GM12878 (cell line): ENCODE measurements around the gene PMIS2. TPM values are rescaled to one million over a fixed set of nuclear protein-coding genes. Genes with fewer than 3 reads are reported as not detected.

ENCODE experiments used
- ATAC-seq: fragments of 200-7000 bp; cut with Tn5 transposase; 3 replicates; pipeline ENCODE4 v1.9.1; 2020; ENCODE audit warnings: mild to moderate bottlenecking, moderate library complexity
- BruUV-seq: library from RNA; stranded (reverse); fragments of 400-500 nt; replicated peaks from 2 replicates; lab custom pipeline; 2021; lab: Mats Ljungman, UMichigan
- CTCF ChIA-PET: fragments of 300-600 bp; sonication (Branson Sonifier 250); formaldehyde crosslinking; extraction: SDS; loops from one replicate; lab custom pipeline; 2021; ENCODE audit warnings: inconsistent platforms; lab: Yijun Ruan, JAX
- POLR2A ChIA-PET: fragments of 350-600 bp; formaldehyde crosslinking; extraction: SDS; loops from one replicate; lab custom pipeline; 2021; ENCODE audit warnings: inconsistent platforms; lab: Charles Lee
- RAD21 ChIA-PET: fragments of 300-600 bp; sonication (Branson Sonifier 250); formaldehyde crosslinking; loops from one replicate; lab custom pipeline; 2023; ENCODE audit warnings: antibody characterized with exemption; ENCODE audit not compliant: unreplicated experiment; lab: Charles Lee
- SMC1A ChIA-PET: fragments of 300-600 bp; sonication (Branson Sonifier 250); formaldehyde crosslinking; loops from one replicate; lab custom pipeline; 2023; ENCODE audit not compliant: unreplicated experiment, uncharacterized antibody; lab: Charles Lee
- DNase-seq: peaks from one replicate; pipeline ENCODE4 v3.0.0-alpha.2; 2011; ENCODE audit warnings: low read depth, low spot score
- FAIRE-seq: peaks from 3 replicates; lab custom pipeline; 2011; peaks lifted over from hg19 to GRCh38; lab: Jason Lieb, UNC
- H2AFZ ChIP-seq: 2 replicates; pipeline ENCODE4 v1.6.0; 2011; ENCODE audit warnings: low read depth, low read length, control low read depth; ENCODE audit not compliant: control insufficient read depth
- H3K27ac ChIP-seq: 2 replicates; pipeline ENCODE4 v1.5.1; 2011; ENCODE audit warnings: control low read depth; ENCODE audit not compliant: control insufficient read depth, insufficient read depth
- H3K27me3 ChIP-seq, 2 experiments: replicated peaks in 1 of 2; 2 replicates each; pipeline versions ENCODE4 v1.6.0 to v1.6.1; 2011; ENCODE audit warnings: low read length in 1 of 2; ENCODE audit not compliant: control insufficient read depth in 2 of 2, insufficient read depth in 2 of 2
- H3K36me3 ChIP-seq, 2 experiments: 2 replicates each; pipeline ENCODE4 v1.5.1; 2011; ENCODE audit warnings: low read length in 1 of 2; ENCODE audit not compliant: control insufficient read depth in 2 of 2, insufficient read depth in 2 of 2
- H3K4me1 ChIP-seq: 2 replicates; pipeline ENCODE4 v1.6.1; 2011; ENCODE audit warnings: mild to moderate bottlenecking, low read length, moderate library complexity, mixed read lengths; ENCODE audit not compliant: control insufficient read depth, insufficient read depth
- H3K4me2 ChIP-seq: 2 replicates; pipeline ENCODE4 v1.6.0; 2011; ENCODE audit warnings: control low read depth; ENCODE audit not compliant: control insufficient read depth, insufficient read depth
- H3K4me3 ChIP-seq: fragments of 200-600 bp; sonication (generic); 2 replicates; pipeline ENCODE4 v1.5.1; 2016
- H3K79me2 ChIP-seq: 2 replicates; pipeline ENCODE4 v1.6.0; 2011; ENCODE audit warnings: low read length; ENCODE audit not compliant: control insufficient read depth, insufficient read depth
- H3K9ac ChIP-seq: 2 replicates; pipeline ENCODE4 v1.8.0; 2011; ENCODE audit warnings: low read length, control low read depth, mixed read lengths; ENCODE audit not compliant: control insufficient read depth, insufficient read depth
- H3K9me3 ChIP-seq: replicated peaks from 3 replicates; pipeline ENCODE4 v1.5.1; 2011; ENCODE audit warnings: mild to moderate bottlenecking, low read length; ENCODE audit not compliant: control insufficient read depth, insufficient read depth
- H4K20me1 ChIP-seq: 2 replicates; pipeline ENCODE4 v1.6.0; 2011; ENCODE audit not compliant: control insufficient read depth, insufficient read depth
- BCL11A ChIP-seq: IDR thresholded peaks from 2 replicates; pipeline ENCODE4 v1.6.1; 2011; ENCODE audit warnings: low read depth, low read length
- BRCA1 ChIP-seq: IDR thresholded peaks from 2 replicates; pipeline ENCODE4 v1.6.1; 2011; ENCODE audit warnings: low read depth, low read length, improper control_type of control experiment
- HDAC6 ChIP-seq: fragments of 200-600 bp; sonication (generic); IDR thresholded peaks from one replicate; pipeline ENCODE4 v1.8.0; 2017; ENCODE audit warnings: antibody characterized with exemption; ENCODE audit not compliant: unreplicated experiment
- HSF1 ChIP-seq: fragments of 150-350 bp; IDR thresholded peaks from 2 replicates; pipeline ENCODE4 v1.6.1; 2014; ENCODE audit warnings: mild to moderate bottlenecking, low read depth, low read length
- KAT2A ChIP-seq: conservative IDR thresholded peaks from 2 replicates; pipeline ENCODE4 v1.6.1; 2011; ENCODE audit warnings: low read depth, low read length; ENCODE audit not compliant: control insufficient read depth
- POLR2A ChIP-seq: IDR thresholded peaks from 2 replicates; pipeline ENCODE4 v1.6.1; 2011; ENCODE audit warnings: low read depth, mild to moderate bottlenecking, low read length
- POU2F2 ChIP-seq: IDR thresholded peaks from 3 replicates; pipeline ENCODE4 v1.6.1; 2011; ENCODE audit warnings: low read depth, mild to moderate bottlenecking, low read length, borderline replicate concordance
- TCF7 ChIP-seq: IDR thresholded peaks from 2 replicates; pipeline ENCODE4 v1.6.1; 2014; ENCODE audit warnings: antibody characterized with exemption, borderline replicate concordance
- ZSCAN29 ChIP-seq: fragments of 450-650 bp; IDR thresholded peaks from 2 replicates; pipeline ENCODE4 v1.6.1; 2017; ENCODE audit warnings: mild to moderate bottlenecking, moderate library complexity
- WGBS: methylation state at CpG from one replicate; pipeline ENCODE4 v1.1.6; 2016; ENCODE audit warnings: low lambda C conversion rate; ENCODE audit not compliant: insufficient replicate concordance, insufficient coverage; ENCODE audit errors: missing lambda C conversion rate; 5-methylcytosine and 5-hydroxymethylcytosine counted together
- in situ Hi-C: fragments of 300-500 bp; cut with MboI; formaldehyde crosslinking; loops from 9 replicates; pipeline ENCODE4 v1.14.3; 2018; ENCODE audit warnings: mixed read lengths
- intact Hi-C: fragments of 100-400 bp; cut with micrococcal nuclease; formaldehyde crosslinking; loops from one replicate; pipeline ENCODE4 v1.14.2; 2022; ENCODE audit not compliant: unreplicated experiment
- polyA plus RNA-seq, 11 experiments: library from polyadenylated mRNA; depleted of rRNA in 4 of 11; unstranded in 6 of 11; stranded (reverse) in 5 of 11; fragments of >200 nt; fragmentation: Nextera tagmentation in 4 of 11; fragmentation: Illumina TruSeq in 1 of 11; extraction: Ambion mirVana in 4 of 11; extraction: Trizol in 1 of 11; gene quantifications; 1 replicate in 1 of 11; 2 replicates in 10 of 11; pipeline versions ENCODE4 v1.2.1 to v1.2.3, GENCODE V29; 2011 to 2016; ENCODE audit warnings: inconsistent platforms in 2 of 11, missing spikeins in 2 of 11, low read depth in 1 of 11
- total RNA-seq, 4 experiments: library from RNA; depleted of rRNA in 3 of 4; stranded (reverse); fragments of >200 nt in 3 of 4; fragmentation: Illumina TruSeq in 1 of 4; extraction: Trizol in 1 of 4; gene quantifications; 2 replicates each; pipeline versions ENCODE4 v1.2.1 to v1.2.3, GENCODE V29; 2013 to 2021
- TF ChIP-seq, protein P1 (sequence below): IDR thresholded peaks from 2 replicates; pipeline ENCODE4 v1.6.1; 2012; ENCODE audit warnings: improper control_type of control experiment, low read depth, low read length; ENCODE audit not compliant: insufficient replicate concordance
- TF ChIP-seq, protein P2 (sequence below): fragments of 450-650 bp; IDR thresholded peaks from 2 replicates; pipeline ENCODE4 v1.6.1; 2017; ENCODE audit warnings: mild to moderate bottlenecking
- TF ChIP-seq, protein P3 (sequence below): fragments of 450-650 bp; formaldehyde crosslinking; IDR thresholded peaks from 2 replicates; pipeline ENCODE4 v1.5.0; 2022; ENCODE audit warnings: mild to moderate bottlenecking, missing genetic modification characterization

Gene PMIS2
- total and polyA plus RNA-seq, 10 of the 15 experiments (the other 5 are each of a cell fraction or from before 2014, with no cell fraction given), result not detected

DNA sequence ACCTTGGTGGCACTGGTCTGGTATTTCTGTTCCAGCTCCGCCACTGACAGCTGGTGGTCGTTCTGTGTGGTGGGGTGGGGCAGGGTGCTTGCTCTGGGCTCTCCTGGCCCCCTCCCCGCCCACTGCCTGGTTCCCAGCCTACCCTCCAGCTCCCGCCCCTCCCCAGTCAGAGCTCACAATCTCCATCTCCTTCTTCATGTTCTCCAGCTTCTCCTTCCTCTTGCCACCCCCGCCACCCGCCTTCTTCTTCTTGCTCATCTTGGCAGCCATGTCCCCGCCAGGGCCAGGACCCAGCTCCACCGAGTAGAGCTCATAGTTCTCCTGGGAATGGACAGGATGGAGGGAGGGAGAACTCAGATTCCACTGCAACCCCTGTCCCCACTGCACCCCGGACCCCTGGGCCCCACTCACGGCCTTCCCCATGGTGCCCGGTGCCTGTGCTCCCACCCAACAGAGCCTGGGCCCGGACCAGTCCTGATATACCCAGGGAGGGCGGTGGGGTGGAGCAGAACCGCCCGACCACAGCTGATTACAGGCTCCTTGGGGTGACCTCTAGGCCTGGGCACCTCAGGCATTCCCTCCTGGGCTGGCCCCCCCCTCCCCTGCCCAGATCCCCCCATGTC is 22.7 kb upstream of the PMIS2 start, which contains the start of gene ATP4A:
Gene ATP4A, minus strand, starts transcription at position 452 of the 623 bp plus-strand sequence. Its CDS starts 29 bp downstream, at position 423.
- Histone ChIP-seq H3K4me1 (peaks cover 26% of the 10 kb centered on the region), H3K9ac (no peak within 1 kb of the TSS), H3K9me3 (no peaks in the 10 kb centered on the region), H3K36me3 (no peaks in the 10 kb centered on the region), H3K4me2 (no peak within 1 kb of the TSS), H3K27me3 (no peaks in the 10 kb centered on the region), H3K27ac (no peak within 1 kb of the TSS), H4K20me1 (no peaks in the 10 kb centered on the region), H2AFZ (no peak within 1 kb of the TSS), H3K4me3 (no peak within 1 kb of the TSS), H3K79me2 (no peaks in the 10 kb centered on the region)
- ATAC-seq (no peak), FAIRE-seq (no peak), DNase-seq (no peak)
- in situ Hi-C loops, result no loop called here
- intact Hi-C loops, result no loop called here
- WGBS, result 3% methylated on average over 6 of the region's 15 CpGs
- BruUV-seq, result no TSS peak
- ChIA-PET POLR2A (interaction anchor here (0.6 kb wide), 2 partner anchors 8 to 29 kb away, joined by 3 to 10 read pairs; no protein-coding TSS in a partner anchor), RAD21 (no interaction called here), SMC1A (no interaction called here), CTCF (interaction anchor here (0.6 kb wide), 1 partner anchor 17 kb away, joined by 3 read pairs; no protein-coding TSS in a partner anchor)
- TF ChIP-seq, protein P1, sequence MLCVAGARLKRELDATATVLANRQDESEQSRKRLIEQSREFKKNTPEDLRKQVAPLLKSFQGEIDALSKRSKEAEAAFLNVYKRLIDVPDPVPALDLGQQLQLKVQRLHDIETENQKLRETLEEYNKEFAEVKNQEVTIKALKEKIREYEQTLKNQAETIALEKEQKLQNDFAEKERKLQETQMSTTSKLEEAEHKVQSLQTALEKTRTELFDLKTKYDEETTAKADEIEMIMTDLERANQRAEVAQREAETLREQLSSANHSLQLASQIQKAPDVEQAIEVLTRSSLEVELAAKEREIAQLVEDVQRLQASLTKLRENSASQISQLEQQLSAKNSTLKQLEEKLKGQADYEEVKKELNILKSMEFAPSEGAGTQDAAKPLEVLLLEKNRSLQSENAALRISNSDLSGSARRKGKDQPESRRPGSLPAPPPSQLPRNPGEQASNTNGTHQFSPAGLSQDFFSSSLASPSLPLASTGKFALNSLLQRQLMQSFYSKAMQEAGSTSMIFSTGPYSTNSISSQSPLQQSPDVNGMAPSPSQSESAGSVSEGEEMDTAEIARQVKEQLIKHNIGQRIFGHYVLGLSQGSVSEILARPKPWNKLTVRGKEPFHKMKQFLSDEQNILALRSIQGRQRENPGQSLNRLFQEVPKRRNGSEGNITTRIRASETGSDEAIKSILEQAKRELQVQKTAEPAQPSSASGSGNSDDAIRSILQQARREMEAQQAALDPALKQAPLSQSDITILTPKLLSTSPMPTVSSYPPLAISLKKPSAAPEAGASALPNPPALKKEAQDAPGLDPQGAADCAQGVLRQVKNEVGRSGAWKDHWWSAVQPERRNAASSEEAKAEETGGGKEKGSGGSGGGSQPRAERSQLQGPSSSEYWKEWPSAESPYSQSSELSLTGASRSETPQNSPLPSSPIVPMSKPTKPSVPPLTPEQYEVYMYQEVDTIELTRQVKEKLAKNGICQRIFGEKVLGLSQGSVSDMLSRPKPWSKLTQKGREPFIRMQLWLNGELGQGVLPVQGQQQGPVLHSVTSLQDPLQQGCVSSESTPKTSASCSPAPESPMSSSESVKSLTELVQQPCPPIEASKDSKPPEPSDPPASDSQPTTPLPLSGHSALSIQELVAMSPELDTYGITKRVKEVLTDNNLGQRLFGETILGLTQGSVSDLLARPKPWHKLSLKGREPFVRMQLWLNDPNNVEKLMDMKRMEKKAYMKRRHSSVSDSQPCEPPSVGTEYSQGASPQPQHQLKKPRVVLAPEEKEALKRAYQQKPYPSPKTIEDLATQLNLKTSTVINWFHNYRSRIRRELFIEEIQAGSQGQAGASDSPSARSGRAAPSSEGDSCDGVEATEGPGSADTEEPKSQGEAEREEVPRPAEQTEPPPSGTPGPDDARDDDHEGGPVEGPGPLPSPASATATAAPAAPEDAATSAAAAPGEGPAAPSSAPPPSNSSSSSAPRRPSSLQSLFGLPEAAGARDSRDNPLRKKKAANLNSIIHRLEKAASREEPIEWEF, result no peak
- TF ChIP-seq, protein P2, sequence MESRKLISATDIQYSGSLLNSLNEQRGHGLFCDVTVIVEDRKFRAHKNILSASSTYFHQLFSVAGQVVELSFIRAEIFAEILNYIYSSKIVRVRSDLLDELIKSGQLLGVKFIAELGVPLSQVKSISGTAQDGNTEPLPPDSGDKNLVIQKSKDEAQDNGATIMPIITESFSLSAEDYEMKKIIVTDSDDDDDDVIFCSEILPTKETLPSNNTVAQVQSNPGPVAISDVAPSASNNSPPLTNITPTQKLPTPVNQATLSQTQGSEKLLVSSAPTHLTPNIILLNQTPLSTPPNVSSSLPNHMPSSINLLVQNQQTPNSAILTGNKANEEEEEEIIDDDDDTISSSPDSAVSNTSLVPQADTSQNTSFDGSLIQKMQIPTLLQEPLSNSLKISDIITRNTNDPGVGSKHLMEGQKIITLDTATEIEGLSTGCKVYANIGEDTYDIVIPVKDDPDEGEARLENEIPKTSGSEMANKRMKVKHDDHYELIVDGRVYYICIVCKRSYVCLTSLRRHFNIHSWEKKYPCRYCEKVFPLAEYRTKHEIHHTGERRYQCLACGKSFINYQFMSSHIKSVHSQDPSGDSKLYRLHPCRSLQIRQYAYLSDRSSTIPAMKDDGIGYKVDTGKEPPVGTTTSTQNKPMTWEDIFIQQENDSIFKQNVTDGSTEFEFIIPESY, result no peak
- TF ChIP-seq BRCA1 (no peak), BCL11A (no peak), KAT2A (no peak), ZSCAN29 (no peak), HSF1 (no peak), TCF7 (no peak), POLR2A (no peak), POU2F2 (no peak), HDAC6 (no peak)
- TF ChIP-seq, protein P3, sequence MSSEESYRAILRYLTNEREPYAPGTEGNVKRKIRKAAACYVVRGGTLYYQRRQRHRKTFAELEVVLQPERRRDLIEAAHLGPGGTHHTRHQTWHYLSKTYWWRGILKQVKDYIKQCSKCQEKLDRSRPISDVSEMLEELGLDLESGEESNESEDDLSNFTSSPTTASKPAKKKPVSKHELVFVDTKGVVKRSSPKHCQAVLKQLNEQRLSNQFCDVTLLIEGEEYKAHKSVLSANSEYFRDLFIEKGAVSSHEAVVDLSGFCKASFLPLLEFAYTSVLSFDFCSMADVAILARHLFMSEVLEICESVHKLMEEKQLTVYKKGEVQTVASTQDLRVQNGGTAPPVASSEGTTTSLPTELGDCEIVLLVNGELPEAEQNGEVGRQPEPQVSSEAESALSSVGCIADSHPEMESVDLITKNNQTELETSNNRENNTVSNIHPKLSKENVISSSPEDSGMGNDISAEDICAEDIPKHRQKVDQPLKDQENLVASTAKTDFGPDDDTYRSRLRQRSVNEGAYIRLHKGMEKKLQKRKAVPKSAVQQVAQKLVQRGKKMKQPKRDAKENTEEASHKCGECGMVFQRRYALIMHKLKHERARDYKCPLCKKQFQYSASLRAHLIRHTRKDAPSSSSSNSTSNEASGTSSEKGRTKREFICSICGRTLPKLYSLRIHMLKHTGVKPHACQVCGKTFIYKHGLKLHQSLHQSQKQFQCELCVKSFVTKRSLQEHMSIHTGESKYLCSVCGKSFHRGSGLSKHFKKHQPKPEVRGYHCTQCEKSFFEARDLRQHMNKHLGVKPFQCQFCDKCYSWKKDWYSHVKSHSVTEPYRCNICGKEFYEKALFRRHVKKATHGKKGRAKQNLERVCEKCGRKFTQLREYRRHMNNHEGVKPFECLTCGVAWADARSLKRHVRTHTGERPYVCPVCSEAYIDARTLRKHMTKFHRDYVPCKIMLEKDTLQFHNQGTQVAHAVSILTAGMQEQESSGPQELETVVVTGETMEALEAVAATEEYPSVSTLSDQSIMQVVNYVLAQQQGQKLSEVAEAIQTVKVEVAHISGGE (CRISPR knock-in tag), result no peak
